HEK293T (cell line): ENCODE data around the gene HENMT1.
"Not testable (repeated sequence)": the region's sequence is repeated elsewhere in the genome, so short reads cannot be mapped to it uniquely, and the experiment has no call there.

Source experiments
- ARNT ChIP-seq: fragments of 450-650 bp; IDR thresholded peaks from 2 replicates; pipeline ENCODE4 v1.6.1; 2017; ENCODE audit warnings: mild to moderate bottlenecking
- BHLHE40 ChIP-seq: fragments of 450-650 bp; IDR thresholded peaks from 2 replicates; pipeline ENCODE4 v1.6.1; 2016; ENCODE audit warnings: mild to moderate bottlenecking, moderate library complexity, borderline replicate concordance
- HDGF ChIP-seq: fragments of 450-650 bp; IDR thresholded peaks from 2 replicates; pipeline ENCODE4 v1.6.1; 2017; ENCODE audit warnings: antibody characterized with exemption, borderline replicate concordance
- LEF1 ChIP-seq: fragments of 450-650 bp; IDR thresholded peaks from 2 replicates; pipeline ENCODE4 v1.6.1; 2017; ENCODE audit warnings: mild to moderate bottlenecking, borderline replicate concordance
- TARDBP ChIP-seq: fragments of 450-650 bp; IDR thresholded peaks from 2 replicates; pipeline ENCODE4 v1.6.1; 2016

DNA sequence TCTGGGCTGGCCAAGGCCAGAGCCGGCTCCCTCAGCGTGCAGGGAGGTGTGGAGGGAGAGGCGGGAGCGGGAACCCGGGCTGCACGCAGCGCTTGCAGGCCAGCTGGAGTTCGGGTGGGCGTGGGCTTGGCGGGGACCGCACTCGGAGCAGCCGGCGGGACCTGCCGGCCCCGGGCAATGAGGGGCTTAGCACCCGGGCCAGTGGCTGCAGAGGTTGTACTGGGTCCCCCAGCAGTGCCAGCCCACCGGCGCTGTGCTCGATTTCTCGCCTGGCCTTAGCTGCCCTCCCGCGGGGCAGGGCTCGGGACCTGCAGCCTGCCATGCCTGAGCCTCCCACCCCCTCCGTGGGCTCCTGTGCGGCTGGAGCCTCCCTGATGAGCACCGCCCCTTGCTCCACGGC, 6.5 kb upstream of the HENMT1 start:
- TF ChIP-seq HDGF, TARDBP, LEF1, ARNT, BHLHE40: not testable (repeated sequence)
